Muscle layer of duodenum (tissue), 2 donors: ENCODE results near the gene SSC4D.
"Not testable (repeated sequence)": the region's sequence is repeated elsewhere in the genome, so short reads cannot be mapped to it uniquely, and the experiment has no call there.

Experiments used
- H3K27ac ChIP-seq: one replicate; pipeline ENCODE4 v1.7.0; 2013; ENCODE audit warnings: mild to moderate bottlenecking, low read length
- H3K27me3 ChIP-seq: one replicate; pipeline ENCODE4 v1.7.0; 2013; ENCODE audit warnings: low read depth, mild to moderate bottlenecking, control low read depth, low read length
- H3K36me3 ChIP-seq, 2 donors: one replicate each; pipeline ENCODE4 v1.7.0; 2013; ENCODE audit warnings: low read length in 2 of 2, control low read depth in 1 of 2, mild to moderate bottlenecking in 1 of 2; ENCODE audit not compliant: insufficient read depth in 2 of 2, control insufficient read depth in 1 of 2
- H3K4me1 ChIP-seq, 2 donors: one replicate each; pipeline ENCODE4 v1.7.0; 2013; ENCODE audit warnings: low read length in 2 of 2, mild to moderate bottlenecking in 2 of 2, control low read depth in 1 of 2, moderate library complexity in 1 of 2; ENCODE audit not compliant: insufficient read depth in 2 of 2, control insufficient read depth in 1 of 2
- H3K4me3 ChIP-seq, 2 donors: one replicate each; pipeline ENCODE4 v1.7.0; 2013; ENCODE audit warnings: low read length in 2 of 2, low read depth in 1 of 2, mild to moderate bottlenecking in 1 of 2
- H3K9me3 ChIP-seq, 2 donors: one replicate each; pipeline ENCODE4 v1.7.0; 2013; ENCODE audit warnings: low read length in 2 of 2, control low read depth in 1 of 2, mild to moderate bottlenecking in 1 of 2; ENCODE audit not compliant: control insufficient read depth in 1 of 2
- donor health status: healthy.

The SSC4D gene

GRCh38 chr7:76395605-76395964, 13.9 kb downstream of the SSC4D start:
- peaks cover 8 to 21% of the 10 kb centered on the region in 2 donors for H3K4me1 ChIP-seq
- not testable (repeated sequence) for H3K36me3 ChIP-seq, H3K9me3 ChIP-seq, H3K4me3 ChIP-seq, H3K27me3 ChIP-seq, H3K27ac ChIP-seq

GRCh38 chr7:76394957-76395356, 14.5 kb downstream of the SSC4D start:
- H3K36me3 ChIP-seq = no peaks in the 10 kb centered on the region
- H3K27me3 ChIP-seq = no peaks in the 10 kb centered on the region
- no peak overlapping the region for H3K27ac ChIP-seq
- H3K4me1 ChIP-seq = peaks cover 8 to 21% of the 10 kb centered on the region in 2 donors
- no peaks in the 10 kb centered on the region for H3K9me3 ChIP-seq
- no peak overlapping the region for H3K4me3 ChIP-seq

GRCh38 chr7:76393116-76394031, 16.1 kb downstream of the SSC4D start:
- peaks cover 12 to 28% of the 10 kb centered on the region in 2 donors for H3K4me1 ChIP-seq
- H3K4me3 ChIP-seq = peak overlapping the region; percentile 65 to 80
- H3K27me3 ChIP-seq = no peaks in the 10 kb centered on the region
- no peaks in the 10 kb centered on the region for H3K9me3 ChIP-seq
- H3K27ac ChIP-seq = peak overlapping the region; percentile 85
- no peaks in the 10 kb centered on the region for H3K36me3 ChIP-seq

- no peaks in the 10 kb centered on the region for H3K36me3 ChIP-seq
- peaks cover 12 to 25% of the 10 kb centered on the region in 2 donors for H3K4me1 ChIP-seq
- H3K4me3 ChIP-seq = peak overlapping the region; percentile 54 to 80
- peak overlapping the region; percentile 85 for H3K27ac ChIP-seq
- no peaks in the 10 kb centered on the region for H3K27me3 ChIP-seq
- no peaks in the 10 kb centered on the region for H3K9me3 ChIP-seq
Measured at GRCh38 chr7:76392531-76393115, 16.9 kb downstream of the SSC4D start.

- H3K4me1 ChIP-seq = peaks cover 8 to 18% of the 10 kb centered on the region in 2 donors
- no peaks in the 10 kb centered on the region for H3K9me3 ChIP-seq
- no peaks in the 10 kb centered on the region for H3K27me3 ChIP-seq
- H3K36me3 ChIP-seq = no peaks in the 10 kb centered on the region
- H3K4me3 ChIP-seq = no peak overlapping the region
- H3K27ac ChIP-seq = no peak overlapping the region
Measured at GRCh38 chr7:76390092-76390491, 19.4 kb downstream of the SSC4D start.

- H3K4me3 ChIP-seq, H3K27ac ChIP-seq, H3K9me3 ChIP-seq, H3K36me3 ChIP-seq, H3K27me3 ChIP-seq: not testable (repeated sequence)
- peaks cover 4 to 10% of the 10 kb centered on the region in 2 donors for H3K4me1 ChIP-seq
Measured at GRCh38 chr7:76387789-76388188, 21.7 kb downstream of the SSC4D start.

GRCh38 chr7:76386691-76387260, 22.7 kb downstream of the SSC4D start:
- Histone ChIP-seq H3K4me3 (no peak overlapping the region), H3K9me3 (no peaks in the 10 kb centered on the region), H3K4me1 (peaks cover 4 to 7% of the 10 kb centered on the region in 2 donors), H3K27me3 (no peaks in the 10 kb centered on the region), H3K36me3 (no peaks in the 10 kb centered on the region), H3K27ac (no peak overlapping the region)

- no peak overlapping the region for H3K27ac ChIP-seq
- no peaks in the 10 kb centered on the region for H3K9me3 ChIP-seq
- peaks cover 2 to 3% of the 10 kb centered on the region in 2 donors for H3K4me1 ChIP-seq
- H3K4me3 ChIP-seq = no peak overlapping the region
- no peaks in the 10 kb centered on the region for H3K27me3 ChIP-seq
- H3K36me3 ChIP-seq = peaks cover 0 to 4% of the 10 kb centered on the region in 2 donors
Measured at GRCh38 chr7:76383089-76383944, 26.2 kb downstream of the SSC4D start.

- peaks cover 0 to 4% of the 10 kb centered on the region in 2 donors for H3K36me3 ChIP-seq
- H3K27ac ChIP-seq = no peak overlapping the region
- no peaks in the 10 kb centered on the region for H3K9me3 ChIP-seq
- H3K4me1 ChIP-seq = peaks cover 3 to 9% of the 10 kb centered on the region in 2 donors
- H3K4me3 ChIP-seq = no peak overlapping the region
- H3K27me3 ChIP-seq = no peaks in the 10 kb centered on the region
Measured at GRCh38 chr7:76381814-76382213, 27.7 kb downstream of the SSC4D start.

- Histone ChIP-seq H3K9me3 (no peaks in the 10 kb centered on the region), H3K27me3 (no peaks in the 10 kb centered on the region), H3K27ac (peak overlapping the region; percentile 92), H3K36me3 (peaks cover 0 to 4% of the 10 kb centered on the region in 2 donors), H3K4me1 (peaks cover 3 to 9% of the 10 kb centered on the region in 2 donors), H3K4me3 (peak overlapping the region; percentile 46 to 52)
Measured at GRCh38 chr7:76380623-76380966, 28.9 kb downstream of the SSC4D start.
